A204.1 (cell line): Measurements from ENCODE around the gene ZSCAN12.

ENCODE experiments used
- FAIRE-seq: peaks from 2 replicates; lab custom pipeline; 2012; peaks lifted over from hg19 to GRCh38; lab: Jason Lieb, UNC

Gene ZSCAN12

GRCh38 chr6:28353981-28354676 lies 45.4 kb downstream of the ZSCAN12 start:
- no peak for FAIRE-seq

- FAIRE-seq, result no peak
These were observed 46.2 kb downstream of the ZSCAN12 start for GRCh38 chr6:28353356-28353755.

- no peak for FAIRE-seq
These were observed 48.0 kb downstream of the ZSCAN12 start for GRCh38 chr6:28351493-28351925.

GRCh38 chr6:28351087-28351486 lies 48.5 kb downstream of the ZSCAN12 start:
- no peak for FAIRE-seq

- no peak for FAIRE-seq
These were observed 49.4 kb downstream of the ZSCAN12 start, which contains the start of gene ZKSCAN3 for GRCh38 chr6:28349892-28350737. ZKSCAN3 (plus strand) TSS chr6:28349947; CDS start chr6:28359587, 9,640 bp downstream.

- FAIRE-seq, result no peak
These were observed 50.1 kb downstream of the ZSCAN12 start for GRCh38 chr6:28349344-28349891.

- no peak for FAIRE-seq
These were observed 52.4 kb downstream of the ZSCAN12 start for GRCh38 chr6:28347119-28347518.

GRCh38 chr6:28345201-28345600 lies 54.3 kb downstream of the ZSCAN12 start:
- no peak for FAIRE-seq

GRCh38 chr6:28343898-28344677 lies 55.5 kb downstream of the ZSCAN12 start:
- FAIRE-seq, result no peak

- no peak for FAIRE-seq
These were observed 59.0 kb downstream of the ZSCAN12 start for GRCh38 chr6:28340310-28341095.

GRCh38 chr6:28337121-28337520 lies 62.4 kb downstream of the ZSCAN12 start:
- no peak for FAIRE-seq

- FAIRE-seq, result no peak
These were observed 63.0 kb downstream of the ZSCAN12 start for GRCh38 chr6:28336284-28337120.

- peak; percentile 96 for FAIRE-seq
These were observed 63.8 kb downstream of the ZSCAN12 start, which contains the start of gene ZSCAN31 for GRCh38 chr6:28335564-28336283. ZSCAN31 (minus strand) TSS chr6:28336148; CDS start chr6:28329683, 6,465 bp downstream.

GRCh38 chr6:28335040-28335563 lies 64.4 kb downstream of the ZSCAN12 start:
- no peak for FAIRE-seq

- FAIRE-seq, result no peak
These were observed 65.1 kb downstream of the ZSCAN12 start for GRCh38 chr6:28334286-28335039.

GRCh38 chr6:28333599-28334018 lies 65.9 kb downstream of the ZSCAN12 start:
- FAIRE-seq, result no peak

- no peak for FAIRE-seq
These were observed 66.5 kb downstream of the ZSCAN12 start for GRCh38 chr6:28333047-28333446.

GRCh38 chr6:28330041-28330440 lies 69.5 kb downstream of the ZSCAN12 start:
- FAIRE-seq, result no peak
